GM18909 (cell line): ENCODE results near the gene AP4B1.
"Not testable (repeated sequence)": the region's sequence is repeated elsewhere in the genome, so short reads cannot be mapped to it uniquely, and the experiment has no call there.

Source experiments
- ATAC-seq: cut with Tn5 transposase; IDR thresholded peaks from one replicate; pipeline ENCODE4 v1.9.1; 2021; ENCODE audit warnings: mild to moderate bottlenecking; ENCODE audit not compliant: unreplicated experiment, poor library complexity

The AP4B1 gene

GRCh38 chr1:113860891-113861290, 43.7 kb downstream of the AP4B1 start:
- ATAC-seq: no peak

DNA sequence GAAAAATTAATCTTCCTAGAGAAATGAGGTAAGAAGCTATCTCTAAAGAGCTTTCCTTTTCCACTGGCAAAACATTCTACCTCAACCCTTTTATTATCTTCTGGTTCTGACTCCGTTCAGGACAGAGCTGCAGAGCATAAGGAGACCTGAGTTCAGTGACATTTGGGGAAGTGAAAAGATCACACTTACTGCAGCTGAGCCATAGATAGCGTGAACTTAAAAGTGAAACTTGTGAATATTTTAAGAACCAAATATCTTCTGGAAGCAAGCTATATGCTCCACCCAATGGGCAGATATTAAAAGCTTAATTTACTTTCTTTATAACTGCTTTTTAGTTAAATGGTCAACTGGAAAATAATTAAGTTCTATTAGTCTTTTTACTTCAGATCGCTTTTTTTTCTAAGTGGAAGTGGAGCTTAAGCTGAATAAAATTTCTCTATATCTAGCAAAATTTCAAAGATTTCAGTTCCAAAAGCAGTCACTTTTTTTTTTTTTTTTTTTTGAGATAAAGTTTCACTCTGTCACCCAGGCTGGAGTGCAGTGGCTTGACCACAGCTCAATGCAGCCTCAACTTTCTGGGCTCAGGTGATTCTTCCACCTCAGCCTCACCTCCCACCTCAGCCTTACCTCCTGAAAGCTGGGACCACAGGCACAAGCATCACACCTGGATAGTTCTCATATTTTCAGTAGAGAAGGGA, 45.0 kb downstream of the AP4B1 start:
- ATAC-seq: peak; percentile 90

DNA sequence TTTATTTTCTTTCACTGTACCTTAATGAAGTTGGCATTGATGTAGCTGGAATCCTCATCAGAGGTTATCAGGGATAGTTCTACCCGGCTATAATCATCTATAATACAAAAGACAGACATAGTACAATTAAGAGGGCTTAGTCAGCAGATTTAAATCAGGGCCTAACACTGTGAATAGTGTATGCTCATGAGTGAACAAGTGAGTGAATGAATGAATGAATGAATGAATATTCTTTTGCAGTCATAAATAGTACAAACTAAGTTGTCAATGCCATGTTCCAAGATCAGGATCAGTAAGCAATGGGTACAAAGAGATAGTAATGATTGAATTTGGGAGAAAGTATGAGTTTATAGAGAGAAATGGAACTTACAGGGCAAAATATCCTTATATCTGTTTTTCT, 45.6 kb downstream of the AP4B1 start:
- ATAC-seq: no peak

- ATAC-seq: peak; percentile 41
These were observed 46.2 kb downstream of the AP4B1 start for GRCh38 chr1:113858418-113858817.

DNA sequence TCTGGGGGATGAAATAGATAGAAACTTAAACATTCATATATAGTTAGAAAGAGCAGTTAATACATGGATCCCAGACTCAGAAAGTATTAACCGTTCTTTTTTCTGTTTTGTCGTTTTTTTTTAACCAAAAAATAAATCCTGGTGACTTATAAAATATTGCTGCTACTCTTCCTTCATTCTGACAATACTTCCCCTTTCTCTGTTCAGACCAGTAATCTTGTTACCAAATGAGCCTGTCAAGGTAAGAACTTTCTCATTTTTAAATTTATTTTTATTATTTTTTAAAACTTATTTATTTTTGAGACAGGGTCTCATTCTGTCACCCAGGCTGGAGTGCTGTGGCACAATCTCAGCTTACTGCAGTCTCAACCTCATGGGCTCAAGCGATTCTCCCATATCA, 46.8 kb downstream of the AP4B1 start:
- no peak for ATAC-seq

DNA sequence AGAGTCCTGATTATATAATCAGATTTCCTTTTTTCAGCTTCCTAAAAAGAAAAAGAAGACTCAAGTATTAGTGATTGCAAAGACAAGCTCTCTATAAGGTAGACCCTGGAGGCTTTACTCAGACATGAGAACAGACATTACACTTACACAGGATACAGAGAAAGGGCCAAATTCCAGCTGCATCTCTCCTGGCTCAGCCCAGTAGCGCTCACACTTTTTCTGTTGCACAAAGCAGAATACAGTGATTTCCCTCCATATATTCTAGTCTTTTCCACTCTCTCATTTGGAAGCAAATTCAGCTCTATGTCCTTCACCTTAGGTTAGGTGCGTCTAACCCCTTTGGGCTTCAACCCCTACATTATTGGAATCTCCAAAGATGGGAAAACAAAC, 48.2 kb downstream of the AP4B1 start:
- ATAC-seq: no peak

- no peak for ATAC-seq
These were observed 48.8 kb downstream of the AP4B1 start for GRCh38 chr1:113855630-113856400.

GRCh38 chr1:113854234-113854633, 50.4 kb downstream of the AP4B1 start:
- no peak for ATAC-seq

DNA sequence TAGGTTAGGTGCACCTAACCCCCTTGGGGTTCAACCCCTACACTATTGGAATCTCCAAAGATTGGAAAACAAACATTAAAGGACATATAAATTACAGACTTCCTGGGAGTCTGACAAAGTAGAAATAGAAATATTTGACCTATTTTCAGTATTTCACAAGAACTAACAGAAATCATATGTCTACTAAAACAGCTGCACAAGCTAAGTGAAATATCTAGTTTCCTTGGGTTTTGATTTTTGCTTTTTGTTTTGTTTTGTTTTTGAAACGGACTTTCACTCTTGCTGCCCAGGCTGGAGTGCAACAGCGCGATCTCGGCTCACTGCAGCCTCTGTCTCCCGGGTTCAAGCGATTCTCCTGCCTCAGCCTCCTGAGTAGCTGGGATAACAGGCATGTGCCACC, 51.9 kb downstream of the AP4B1 start:
- not testable (repeated sequence) for ATAC-seq

DNA sequence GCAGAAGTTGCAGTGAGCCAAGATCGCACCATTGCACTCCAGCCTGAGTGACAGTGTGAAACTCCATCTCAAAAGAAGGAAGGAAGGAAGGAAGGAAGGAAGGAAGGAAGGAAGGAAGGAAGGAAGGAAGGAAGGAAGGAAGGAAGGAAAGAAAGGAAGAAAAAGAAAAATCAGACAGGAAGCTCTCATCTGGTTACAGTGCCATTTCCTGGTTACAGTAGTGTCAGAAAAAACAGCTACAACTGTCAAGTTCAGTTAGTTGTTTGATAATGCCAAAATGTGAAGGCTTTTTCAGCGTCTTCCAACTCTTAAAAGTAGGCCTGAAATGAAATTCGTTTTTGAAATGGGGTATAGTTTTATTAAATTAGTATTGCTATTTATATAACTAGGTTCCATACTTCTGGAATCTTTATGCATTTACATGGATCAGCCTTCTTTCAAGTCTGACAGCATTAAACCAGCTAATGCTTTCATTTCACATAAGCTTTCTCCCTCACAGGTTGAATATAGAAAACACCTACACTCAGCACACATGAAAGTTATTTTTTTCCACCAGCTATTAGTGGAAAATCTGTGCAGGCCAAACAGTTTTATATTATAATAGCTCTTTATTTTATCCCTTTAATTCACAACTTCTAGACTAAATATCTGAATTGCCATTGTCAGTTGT, 54.3 kb downstream of the AP4B1 start:
- no peak for ATAC-seq

DNA sequence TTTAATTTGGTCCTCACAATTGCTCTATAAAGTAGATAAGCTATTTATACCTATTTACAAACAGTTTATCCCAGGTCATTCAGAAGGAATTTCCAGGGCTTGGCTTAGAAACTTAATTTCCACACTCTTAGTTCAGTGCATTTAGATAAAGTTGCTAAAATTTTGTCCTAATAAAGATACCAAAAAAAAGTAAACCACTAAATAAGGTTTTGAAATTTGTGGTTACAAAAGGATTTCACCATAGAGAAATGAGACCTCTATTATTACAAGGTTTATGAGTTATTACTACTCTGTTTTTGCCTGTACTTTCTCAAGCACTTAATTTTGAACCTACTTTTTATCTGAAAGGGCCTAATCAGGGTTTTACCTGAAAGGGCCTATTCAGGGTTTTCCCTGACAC, 55.5 kb downstream of the AP4B1 start:
- ATAC-seq: no peak

DNA sequence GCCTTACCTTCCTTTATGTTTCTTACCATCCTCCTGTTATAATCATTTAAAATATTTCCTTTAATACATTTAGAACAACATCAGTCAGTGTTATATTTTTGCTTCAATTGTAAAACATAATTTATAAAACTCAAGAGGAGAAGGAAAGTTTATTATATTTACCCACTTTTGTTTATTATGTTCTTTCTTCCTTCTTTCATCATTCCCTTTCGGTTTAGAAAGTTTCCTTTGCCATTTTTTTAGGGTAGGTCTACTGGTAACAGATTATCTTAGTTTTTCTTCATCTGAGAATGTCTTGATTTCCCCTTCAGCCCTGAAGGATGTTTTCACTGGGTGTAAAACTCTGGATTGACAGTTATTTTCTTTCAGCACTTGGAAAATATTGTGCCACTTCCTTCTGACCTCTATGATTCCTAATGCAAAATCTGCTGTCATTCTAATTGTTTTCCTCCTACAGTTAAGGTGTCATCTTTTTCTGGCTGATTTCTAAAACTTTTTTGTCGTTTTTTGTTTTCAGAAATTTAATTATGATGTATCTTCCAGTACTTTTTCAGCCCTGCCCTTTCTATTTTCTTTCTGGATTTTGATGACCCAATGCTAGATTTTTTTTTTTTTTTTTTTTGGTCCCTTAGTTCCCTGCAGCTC, 58.1 kb downstream of the AP4B1 start:
- ATAC-seq: no peak
